ENCODE data around the gene GPR137. TPM values are rescaled to one million over a fixed set of nuclear protein-coding genes. Genes with fewer than 3 reads are reported as not detected.
"Not testable (repeated sequence)": the region's sequence is repeated elsewhere in the genome, so short reads cannot be mapped to it uniquely, and the experiment has no call there.

Gene GPR137
- total RNA-seq, 1 donor from 2014 or later: 4.7 TPM

GRCh38 chr11:64321026-64321425 lies 35.4 kb downstream of the GPR137 start:
- DNase-seq: no peak

GRCh38 chr11:64321533-64321932 lies 35.9 kb downstream of the GPR137 start:
- DNase-seq: no peak

DNA sequence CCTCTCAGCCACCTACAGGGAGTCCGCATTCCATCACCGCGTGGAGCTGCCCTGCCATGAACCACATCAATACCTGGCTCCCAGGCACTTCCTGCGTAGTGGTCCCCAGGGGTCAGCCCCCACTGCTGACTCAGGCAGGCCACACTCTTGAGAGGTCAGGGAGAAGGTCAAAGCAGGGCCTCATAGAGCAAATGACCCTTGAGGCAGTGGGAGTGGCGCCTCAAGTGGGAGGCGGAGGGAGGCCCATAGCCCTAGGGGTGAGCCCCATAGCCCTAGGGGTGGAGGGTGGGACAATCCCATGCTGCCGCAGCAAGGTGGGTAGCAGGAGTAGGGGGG lies 37.2 kb downstream of the GPR137 start:
- no peak for DNase-seq

- DNase-seq: no peak
Observed at GRCh38 chr11:64323373-64323772, 37.7 kb downstream of the GPR137 start.

DNA sequence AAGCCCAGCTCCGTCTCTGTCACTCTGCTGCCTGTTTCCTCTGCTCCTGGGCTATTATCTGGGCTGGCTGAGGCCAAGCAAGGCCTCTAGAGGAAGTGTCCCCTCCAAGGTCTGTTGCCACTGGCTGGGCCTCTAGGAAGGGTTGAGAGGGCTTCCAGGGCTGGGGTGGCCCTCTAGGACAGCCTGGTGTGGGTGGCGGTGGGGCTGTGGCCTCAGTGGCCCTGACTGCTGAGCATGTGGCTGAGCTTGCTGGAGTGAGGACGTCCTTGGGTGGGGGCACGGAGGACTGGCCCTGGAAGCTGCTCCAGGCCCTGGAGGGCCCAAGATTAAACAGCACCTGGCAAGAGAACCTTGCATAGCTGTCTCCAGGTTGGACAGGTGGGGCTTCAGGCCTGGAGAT lies 38.3 kb downstream of the GPR137 start:
- not testable (repeated sequence) for DNase-seq

DNA sequence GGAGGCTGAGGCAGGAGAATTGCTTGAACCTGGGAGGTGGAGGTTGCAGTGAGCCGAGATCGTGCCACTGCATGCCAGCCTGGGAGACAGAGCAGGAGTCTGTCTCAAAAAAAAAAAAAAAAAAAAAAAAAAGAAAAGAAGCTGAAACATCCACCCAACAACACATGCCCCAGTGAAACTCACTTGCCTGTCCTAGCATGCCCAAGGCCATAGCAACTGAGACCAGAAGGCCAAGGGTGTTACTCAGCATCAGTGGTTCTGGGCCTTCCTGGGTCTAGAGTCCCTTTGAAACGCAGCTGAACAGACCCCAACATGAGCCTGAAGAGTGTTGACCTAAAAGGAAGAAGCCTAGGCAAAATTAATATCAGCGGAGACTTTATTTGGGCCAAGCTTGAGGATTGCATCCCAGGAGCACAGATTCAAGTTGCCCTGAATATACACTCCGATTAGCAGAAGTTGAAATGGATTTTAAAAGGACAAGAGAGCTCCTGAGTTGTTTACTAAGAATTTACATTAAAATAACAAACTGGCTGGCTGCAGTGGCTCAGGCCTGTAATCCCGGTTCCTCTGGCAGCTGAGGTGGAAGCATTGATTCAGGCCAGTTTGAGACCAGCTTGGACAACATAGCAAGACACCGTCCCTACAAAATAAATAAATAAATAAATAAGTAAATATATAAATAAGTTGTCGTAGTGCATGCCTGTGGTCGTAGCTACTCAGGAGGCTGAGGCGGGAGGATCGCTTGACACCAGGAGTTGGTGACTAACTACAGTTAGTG lies 39.2 kb downstream of the GPR137 start:
- no peak for DNase-seq

GRCh38 chr11:64327375-64327774 lies 41.7 kb downstream of the GPR137 start:
- no peak for DNase-seq

GRCh38 chr11:64327993-64328392 lies 42.3 kb downstream of the GPR137 start:
- no peak for DNase-seq

DNA sequence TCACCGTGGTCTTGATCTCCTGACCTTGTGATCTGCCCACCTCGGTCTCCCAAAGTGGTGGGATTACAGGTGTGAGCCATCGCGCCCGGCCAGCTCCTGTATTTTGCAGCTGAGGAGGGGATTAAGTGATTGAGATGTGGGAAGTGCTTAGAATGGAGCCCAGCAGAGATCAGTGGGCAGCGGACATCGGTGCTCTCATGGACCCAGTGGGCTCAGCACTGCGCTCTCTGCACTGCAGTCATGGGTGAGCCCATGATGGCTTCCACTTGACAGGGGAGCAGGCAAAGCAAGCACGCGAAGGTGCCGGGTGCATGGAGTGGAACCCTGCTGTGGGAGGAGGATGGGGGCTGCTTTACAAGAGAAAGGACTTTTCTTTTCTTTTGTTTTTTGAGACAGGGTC lies 45.2 kb downstream of the GPR137 start:
- DNase-seq: no peak

- no peak for DNase-seq
Observed at GRCh38 chr11:64331569-64332371, 46.1 kb downstream of the GPR137 start.

DNA sequence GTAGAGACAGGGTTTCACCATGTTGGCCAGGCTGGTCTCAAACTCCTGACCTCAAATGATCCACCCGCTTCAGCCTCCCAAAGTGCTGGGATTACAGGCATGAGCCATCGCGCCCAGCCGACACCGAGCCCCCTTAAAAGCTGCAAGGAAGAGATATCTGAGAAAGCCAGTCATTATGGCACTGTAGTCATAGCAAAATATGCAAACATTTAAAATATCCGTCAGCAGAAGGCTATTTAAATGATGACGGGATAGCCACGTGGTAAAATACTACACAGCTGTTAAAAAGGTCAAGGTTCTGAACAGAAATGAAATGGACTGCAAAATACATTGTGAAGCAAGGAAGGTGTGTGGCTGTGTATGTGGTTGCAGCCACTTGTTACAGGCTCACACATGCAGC lies 47.9 kb downstream of the GPR137 start:
- no peak for DNase-seq

DNA sequence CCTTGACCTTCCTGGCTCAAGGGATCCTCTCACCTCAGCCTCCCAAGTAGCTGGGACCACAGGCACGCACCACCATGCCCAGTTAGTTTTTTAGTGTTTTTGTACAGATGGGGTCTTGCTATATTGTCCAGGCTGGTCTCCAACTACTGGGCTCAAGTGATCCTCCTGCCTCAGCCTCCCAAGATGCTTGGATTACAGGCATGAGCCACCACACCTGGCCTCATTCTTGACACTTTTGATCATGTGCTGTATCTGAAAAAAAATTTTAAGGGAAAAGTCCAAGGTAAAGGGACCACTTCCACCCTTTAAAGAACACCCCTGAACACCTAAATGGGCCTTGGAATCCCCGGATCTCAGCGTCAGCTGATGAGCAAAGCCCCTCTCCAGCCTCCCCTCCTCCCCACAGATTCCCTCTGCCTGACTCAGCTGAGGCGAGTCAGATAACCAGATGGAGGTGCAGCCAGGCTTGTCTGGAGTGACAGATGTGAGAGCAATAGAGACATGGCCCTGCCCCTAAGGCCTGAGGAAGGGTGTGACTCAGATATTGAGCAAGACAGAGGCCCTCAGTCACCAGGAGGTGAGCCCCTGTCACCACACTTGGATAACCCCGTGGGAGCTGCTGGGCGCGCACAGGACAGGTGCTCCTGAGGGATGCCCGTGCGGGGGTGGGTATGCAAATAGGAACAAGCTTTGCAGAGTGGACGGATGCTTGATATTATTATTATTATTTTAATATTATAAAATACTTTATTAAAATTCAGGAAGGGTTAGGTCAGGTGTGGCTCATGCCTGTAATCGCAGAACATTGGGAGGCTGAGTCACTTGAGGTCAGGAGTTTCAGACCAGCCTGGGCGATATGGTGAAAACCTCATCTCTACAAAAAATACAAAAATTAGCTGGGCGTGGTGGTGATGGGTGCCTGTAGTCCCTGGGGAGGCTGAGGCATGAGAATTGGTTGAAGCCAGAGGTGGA lies 49.4 kb downstream of the GPR137 start:
- no peak for DNase-seq

DNA sequence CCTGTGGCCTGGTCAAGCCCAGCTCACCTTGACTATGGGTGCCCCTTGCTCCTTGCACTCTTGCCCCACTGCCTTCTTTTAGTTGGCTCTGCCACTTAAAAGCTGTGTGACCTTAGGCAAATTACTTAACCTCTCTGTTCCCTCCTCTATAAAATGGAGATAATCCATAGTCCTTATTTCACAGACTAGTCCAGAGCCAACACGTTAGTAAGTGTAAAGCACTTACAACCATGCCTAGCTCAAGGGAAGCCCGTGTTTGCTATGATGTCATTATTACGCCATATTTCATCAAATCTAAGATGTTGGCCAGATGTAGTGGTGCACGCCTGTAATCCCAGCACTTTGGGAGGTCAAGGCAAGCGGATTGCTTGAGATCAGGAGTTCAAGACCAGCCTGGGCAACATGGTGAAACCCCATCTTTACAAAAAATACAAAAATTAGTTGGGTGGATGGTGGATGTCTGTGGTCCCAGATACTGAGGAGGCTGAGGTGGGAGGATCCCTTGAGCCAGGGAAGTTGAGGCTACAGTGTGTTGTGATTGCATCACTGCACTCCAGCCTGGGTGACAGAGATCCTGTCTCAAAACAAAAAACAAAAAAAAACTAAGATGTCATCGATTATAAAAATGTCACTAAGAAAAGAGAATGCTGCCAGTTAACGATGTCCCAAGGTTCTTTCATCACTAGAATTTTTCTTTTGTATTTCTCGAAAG lies 52.0 kb downstream of the GPR137 start:
- no peak for DNase-seq

GRCh38 chr11:64338716-64339115 lies 53.1 kb downstream of the GPR137 start:
- DNase-seq: no peak

Small RNA genes lying within 50 kb of the gene (small RNA-seq; reads per million reads assigned to genes)
- not detected for gene RF00019 (ENCODE audit: low replicate concordance)

Other genes starting within 250 kb of the GPR137 start
- gene FLRT1, start 249.9 kb upstream of the GPR137 start, total RNA-seq: 1.6 TPM
- gene MACROD1, start 119.7 kb upstream of the GPR137 start, total RNA-seq: 23.1 TPM
- gene STIP1, start 99.7 kb upstream of the GPR137 start, total RNA-seq: 67.6 TPM
- 7.2 TPM for gene FERMT3, start 79.1 kb upstream of the GPR137 start, total RNA-seq
- gene TRPT1, start 59.7 kb upstream of the GPR137 start, total RNA-seq: 13.7 TPM
- 13.7 TPM for gene NUDT22, start 59.6 kb upstream of the GPR137 start, total RNA-seq
- gene DNAJC4, start 55.3 kb upstream of the GPR137 start, total RNA-seq: 15.2 TPM
- 31.9 TPM for gene VEGFB, start 51.3 kb upstream of the GPR137 start, total RNA-seq
- 39.4 TPM for gene FKBP2, start 44.8 kb upstream of the GPR137 start, total RNA-seq
- gene PPP1R14B, start 38.9 kb upstream of the GPR137 start, total RNA-seq: 43.1 TPM
- gene PLCB3, start 34.3 kb upstream of the GPR137 start, total RNA-seq: 17.4 TPM
- 27.5 TPM for gene BAD, start 1.2 kb upstream of the GPR137 start, total RNA-seq
- not detected for gene KCNK4, start 5.5 kb downstream of the GPR137 start, total RNA-seq
- gene CATSPERZ, start 14.5 kb downstream of the GPR137 start, total RNA-seq: 0.39 TPM
- gene ESRRA, start 19.7 kb downstream of the GPR137 start, total RNA-seq: 12.0 TPM
- 108 TPM for gene TRMT112, start 31.7 kb downstream of the GPR137 start, total RNA-seq
- 81.9 TPM for gene PRDX5, start 32.3 kb downstream of the GPR137 start, total RNA-seq
- gene CCDC88B, start 54.4 kb downstream of the GPR137 start, total RNA-seq: 5.9 TPM
- gene RPS6KA4, start 73.3 kb downstream of the GPR137 start, total RNA-seq: 9.7 TPM